Measurements from ENCODE around the gene MLN.

The MLN gene

GRCh38 chr6:33813990-33814985 lies 10.5 kb upstream of the MLN start:
- no peak for DNase-seq (ENCODE audit: low read depth)

GRCh38 chr6:33813246-33813904 lies 9.6 kb upstream of the MLN start:
- no peak for DNase-seq (ENCODE audit: low read depth)

- no peak for DNase-seq (ENCODE audit: low read depth)
These were observed 8.9 kb upstream of the MLN start for GRCh38 chr6:33812669-33813068.

- no peak for DNase-seq (ENCODE audit: low read depth)
These were observed 5.8 kb upstream of the MLN start for GRCh38 chr6:33809594-33809993.

- no peak for DNase-seq (ENCODE audit: low read depth)
These were observed 4.9 kb upstream of the MLN start for GRCh38 chr6:33808641-33809180.

- no peak for DNase-seq (ENCODE audit: low read depth)
These were observed 3.8 kb upstream of the MLN start for GRCh38 chr6:33807606-33808005.

- no peak for DNase-seq (ENCODE audit: low read depth)
These were observed 3.0 kb upstream of the MLN start for GRCh38 chr6:33806841-33807240.

GRCh38 chr6:33802186-33802958 lies 1.4 kb downstream of the MLN start:
- no peak for DNase-seq (ENCODE audit: low read depth)

- no peak for DNase-seq (ENCODE audit: low read depth)
These were observed 2.2 kb downstream of the MLN start for GRCh38 chr6:33801611-33802010.

- no peak for DNase-seq (ENCODE audit: low read depth)
These were observed 3.4 kb downstream of the MLN start for GRCh38 chr6:33800248-33800969.

- DNase-seq (ENCODE audit: low read depth) = no peak
These were observed 4.2 kb downstream of the MLN start for GRCh38 chr6:33799454-33800113.

GRCh38 chr6:33798343-33798848 lies 5.4 kb downstream of the MLN start:
- DNase-seq (ENCODE audit: low read depth) = no peak

- no peak for DNase-seq (ENCODE audit: low read depth)
These were observed 6.0 kb downstream of the MLN start for GRCh38 chr6:33797626-33798342.

- DNase-seq (ENCODE audit: low read depth) = no peak
These were observed 8.7 kb downstream of the MLN start for GRCh38 chr6:33794910-33795623.

GRCh38 chr6:33792981-33793380 lies 10.8 kb downstream of the MLN start:
- no peak for DNase-seq (ENCODE audit: low read depth)

GRCh38 chr6:33791620-33792019 lies 12.2 kb downstream of the MLN start:
- DNase-seq (ENCODE audit: low read depth) = no peak

- DNase-seq (ENCODE audit: low read depth) = no peak
These were observed 12.9 kb downstream of the MLN start for GRCh38 chr6:33790910-33791309.

GRCh38 chr6:33790379-33790778 lies 13.4 kb downstream of the MLN start:
- no peak for DNase-seq (ENCODE audit: low read depth)

- no peak for DNase-seq (ENCODE audit: low read depth)
These were observed 14.3 kb downstream of the MLN start for GRCh38 chr6:33789550-33789895.
